HCT116 (cell line): ENCODE measurements around the gene TPK1. TPM values are rescaled to one million over a fixed set of nuclear protein-coding genes. Genes with fewer than 3 reads are reported as not detected.

Source experiments
- ATAC-seq: fragments of 200-7000 bp; cut with Tn5 transposase; 2 replicates; pipeline ENCODE4 v1.9.1; 2020; ENCODE audit warnings: mild to moderate bottlenecking, moderate library complexity
- BruUV-seq: library from RNA; stranded (reverse); fragments of 400-500 nt; replicated peaks from 2 replicates; lab custom pipeline; 2021; lab: Mats Ljungman, UMichigan
- CTCF ChIA-PET: fragments of 300-600 bp; sonication (Branson Sonifier 250); formaldehyde crosslinking; loops from one replicate; lab custom pipeline; 2021; ENCODE audit warnings: antibody characterized with exemption; lab: Charles Lee
- POLR2A ChIA-PET: fragments of 300-600, 350-600 bp; sonication (Branson Sonifier 250); formaldehyde crosslinking; loops from one replicate; lab custom pipeline; 2021; ENCODE audit warnings: antibody characterized with exemption; lab: Charles Lee
- RAD21 ChIA-PET, 2 experiments: fragments of 300-600 bp; sonication (Branson Sonifier 250); formaldehyde crosslinking; loops; one replicate each; lab custom pipeline; 2023; ENCODE audit warnings: low total read pairs in 2 of 2; ENCODE audit not compliant: uncharacterized antibody in 2 of 2, unreplicated experiment in 2 of 2, low non-redundant PET in 1 of 2; lab: Charles Lee
- DNase-seq: peaks from one replicate; pipeline ENCODE4 v3.0.0-alpha.2; 2010; ENCODE audit warnings: low read depth, low spot score
- H2AFZ ChIP-seq: fragments of 200-600 bp; shearing (Covaris generic), sonication (generic); 2 replicates; pipeline ENCODE4 v1.6.1; 2017; ENCODE audit warnings: low read depth, mixed run types, mixed read lengths, antibody characterized with exemption, low read length; ENCODE audit not compliant: poor library complexity, severe bottlenecking
- H3K27ac ChIP-seq: 2 replicates; pipeline ENCODE4 v1.5.1; 2012; ENCODE audit warnings: low read depth, low read length
- H3K27me3 ChIP-seq: fragments of 200-600 bp; sonication (generic); 2 replicates; pipeline ENCODE4 v1.6.1; 2016; ENCODE audit warnings: mixed run types, low read length, mixed read lengths; ENCODE audit not compliant: insufficient read depth
- H3K36me3 ChIP-seq, 2 experiments: fragments of 200-500 bp in 1 of 2; fragments of 200-600 bp in 1 of 2; sonication (Bioruptor generic) in 1 of 2; sonication (generic) in 1 of 2; 2 replicates each; pipeline versions ENCODE4 v1.5.1 to v1.6.1; 2014 to 2016; ENCODE audit warnings: low read length in 2 of 2, inconsistent platforms in 1 of 2, mixed read lengths in 1 of 2, mixed run types in 1 of 2; ENCODE audit not compliant: insufficient read depth in 2 of 2, control insufficient read depth in 1 of 2
- H3K4me1 ChIP-seq, 2 experiments: fragments of 200-600 bp in 1 of 2; sonication (generic) in 1 of 2; 2 replicates each; pipeline versions ENCODE4 v1.5.1 to v1.6.1; 2012 to 2017; ENCODE audit warnings: low read length in 2 of 2, inconsistent platforms in 1 of 2, mild to moderate bottlenecking in 1 of 2, mixed read lengths in 1 of 2, mixed run types in 1 of 2, moderate library complexity in 1 of 2; ENCODE audit not compliant: insufficient read depth in 2 of 2, control insufficient read depth in 1 of 2
- H3K4me2 ChIP-seq: fragments of 200-600 bp; sonication (generic); 2 replicates; pipeline ENCODE4 v1.6.1; 2017; ENCODE audit warnings: mixed run types, low read length, mixed read lengths
- H3K4me3 ChIP-seq, 2 experiments: fragments of 200-600 bp in 1 of 2; sonication (generic) in 1 of 2; replicated peaks in 1 of 2; 2 replicates each; pipeline ENCODE4 v1.5.1; 2011 to 2016; ENCODE audit warnings: low read length in 2 of 2, control low read depth in 1 of 2, low read depth in 1 of 2, mild to moderate bottlenecking in 1 of 2, mixed read lengths in 1 of 2, mixed run types in 1 of 2
- H3K79me2 ChIP-seq: fragments of 200-600 bp; sonication (generic); 2 replicates; pipeline ENCODE4 v1.6.1; 2017; ENCODE audit warnings: mild to moderate bottlenecking, mixed run types, low read length, moderate library complexity, mixed read lengths; ENCODE audit not compliant: insufficient read depth
- H3K9ac ChIP-seq: fragments of 200-600 bp; sonication (generic); 2 replicates; pipeline ENCODE4 v1.6.1; 2016; ENCODE audit warnings: low read length, mixed read lengths
- H3K9me2 ChIP-seq: fragments of 200-600 bp; sonication (generic), shearing (Covaris generic); 2 replicates; pipeline ENCODE4 v1.6.1; 2017; ENCODE audit warnings: mixed run types, mild to moderate bottlenecking, moderate library complexity; ENCODE audit not compliant: insufficient read depth
- H3K9me3 ChIP-seq, 2 experiments: fragments of 200-500 bp in 1 of 2; fragments of 200-600 bp in 1 of 2; sonication (Bioruptor generic) in 1 of 2; sonication (generic) in 1 of 2; 2 replicates each; pipeline ENCODE4 v1.6.1; 2014 to 2017; ENCODE audit warnings: low read length in 2 of 2, mixed read lengths in 2 of 2, inconsistent platforms in 1 of 2, low read depth in 1 of 2, mild to moderate bottlenecking in 1 of 2, mixed run types in 1 of 2, moderate library complexity in 1 of 2; ENCODE audit not compliant: control insufficient read depth in 1 of 2, insufficient read depth in 1 of 2
- H4K20me1 ChIP-seq: fragments of 200-600 bp; sonication (generic), shearing (Covaris generic); 2 replicates; pipeline ENCODE4 v1.6.1; 2017; ENCODE audit warnings: mixed run types, mild to moderate bottlenecking, moderate library complexity; ENCODE audit not compliant: insufficient read depth
- CBX3 ChIP-seq: IDR thresholded peaks from 2 replicates; pipeline ENCODE4 v1.6.1; 2012; ENCODE audit warnings: low read depth
- CEBPB ChIP-seq: IDR thresholded peaks from 2 replicates; pipeline ENCODE4 v1.6.1; 2012; ENCODE audit warnings: low read depth
- EGR1 ChIP-seq: IDR thresholded peaks from 2 replicates; pipeline ENCODE4 v1.6.1; 2012; ENCODE audit warnings: low read depth
- ELF1 ChIP-seq: IDR thresholded peaks from 2 replicates; pipeline ENCODE4 v1.6.1; 2012; ENCODE audit warnings: low read depth, borderline replicate concordance
- EZH2 ChIP-seq: fragments of 200-600 bp; sonication (generic); IDR thresholded peaks from 2 replicates; pipeline ENCODE4 v1.6.1; 2017; ENCODE audit warnings: antibody characterized with exemption, mixed run types
- FOSL1 ChIP-seq: IDR thresholded peaks from 2 replicates; pipeline ENCODE4 v1.6.1; 2012; ENCODE audit warnings: low read depth
- JUND ChIP-seq: IDR thresholded peaks from 2 replicates; pipeline ENCODE4 v1.6.1; 2012
- POLR2A ChIP-seq: IDR thresholded peaks from 2 replicates; pipeline ENCODE4 v1.7.0; 2011; ENCODE audit warnings: borderline replicate concordance; ENCODE audit not compliant: insufficient read depth, insufficient read length; ENCODE audit errors: extremely low read depth
- POLR2AphosphoS5 ChIP-seq: IDR thresholded peaks from 2 replicates; pipeline ENCODE4 v1.6.1; 2011; ENCODE audit warnings: mild to moderate bottlenecking, low read depth, low read length, moderate library complexity
- SIN3A ChIP-seq: IDR thresholded peaks from 2 replicates; pipeline ENCODE4 v1.6.1; 2012; ENCODE audit warnings: low read depth
- SP1 ChIP-seq: IDR thresholded peaks from 2 replicates; pipeline ENCODE4 v1.6.1; 2012; ENCODE audit warnings: low read depth
- SRF ChIP-seq: IDR thresholded peaks from 2 replicates; pipeline ENCODE4 v1.6.1; 2012; ENCODE audit warnings: low read depth
- ZFX ChIP-seq: fragments of 450-650 bp; IDR thresholded peaks from 2 replicates; pipeline ENCODE4 v1.6.1; 2017
- intact Hi-C: fragments of 100-400 bp; cut with micrococcal nuclease; formaldehyde crosslinking; loops from 2 replicates; pipeline ENCODE4 v1.10.0; 2022
- total RNA-seq: library from RNA; stranded (reverse); gene quantifications from one replicate; pipeline ENCODE4 v1.2.1, GENCODE V29; 2021; ENCODE audit not compliant: unreplicated experiment
- TF ChIP-seq, protein P1 (sequence below): IDR thresholded peaks from 2 replicates; pipeline ENCODE4 v1.6.1; 2012
- TF ChIP-seq, protein P2 (sequence below): IDR thresholded peaks from 2 replicates; pipeline ENCODE4 v1.6.1; 2012
- TF ChIP-seq, protein P3 (sequence below): IDR thresholded peaks from 2 replicates; pipeline ENCODE4 v1.6.1; 2011; ENCODE audit warnings: mild to moderate bottlenecking, low read length, moderate library complexity; ENCODE audit not compliant: insufficient replicate concordance; ENCODE audit errors: extremely low read depth

Gene TPK1
- total RNA-seq, 1 experiment from 2014 or later, result 5.4 TPM

GRCh38 chr7:144836545-144836842, 641 bp upstream of the TPK1 start:
- Histone ChIP-seq H4K20me1 (no peaks in the 10 kb centered on the region), H3K9me2 (no peaks in the 10 kb centered on the region), H3K9me3 (no peaks in the 10 kb centered on the region), H3K36me3 (no peaks in the 10 kb centered on the region), H3K79me2 (no peaks in the 10 kb centered on the region), H2AFZ (no peak overlapping the region), H3K27ac (peak overlapping the region; percentile 95), H3K4me3 (peak overlapping the region; percentile 76 to 85), H3K9ac (peak overlapping the region; percentile 66; the same call in 1 of the 2 replicates), H3K27me3 (no peaks in the 10 kb centered on the region), H3K4me1 (peaks cover 9 to 21% of the 10 kb centered on the region in 2 experiments; a peak in 3 of 4 replicates), H3K4me2 (peak overlapping the region; percentile 89)
- BruUV-seq, result no TSS peak
- intact Hi-C loops, result no loop called here
- POLR2A ChIA-PET, result interaction anchor here (1.1 to 1.3 kb wide), 2 partner anchors 15 to 24 kb away, joined by 3 read pairs; no protein-coding TSS in a partner anchor
- TF ChIP-seq JUND (no peak), EGR1 (no peak), CEBPB (no peak), CBX3 (no peak), POLR2A (no peak), ELF1 (no peak), FOSL1 (no peak), SP1 (no peak), SIN3A (no peak), SRF (no peak), ZFX (no peak), POLR2AphosphoS5 (no peak), EZH2 (no peak)
- TF ChIP-seq, protein P1, sequence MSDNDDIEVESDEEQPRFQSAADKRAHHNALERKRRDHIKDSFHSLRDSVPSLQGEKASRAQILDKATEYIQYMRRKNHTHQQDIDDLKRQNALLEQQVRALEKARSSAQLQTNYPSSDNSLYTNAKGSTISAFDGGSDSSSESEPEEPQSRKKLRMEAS, result no peak
- TF ChIP-seq, protein P2, sequence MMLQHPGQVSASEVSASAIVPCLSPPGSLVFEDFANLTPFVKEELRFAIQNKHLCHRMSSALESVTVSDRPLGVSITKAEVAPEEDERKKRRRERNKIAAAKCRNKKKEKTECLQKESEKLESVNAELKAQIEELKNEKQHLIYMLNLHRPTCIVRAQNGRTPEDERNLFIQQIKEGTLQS, result no peak
- TF ChIP-seq, protein P3, sequence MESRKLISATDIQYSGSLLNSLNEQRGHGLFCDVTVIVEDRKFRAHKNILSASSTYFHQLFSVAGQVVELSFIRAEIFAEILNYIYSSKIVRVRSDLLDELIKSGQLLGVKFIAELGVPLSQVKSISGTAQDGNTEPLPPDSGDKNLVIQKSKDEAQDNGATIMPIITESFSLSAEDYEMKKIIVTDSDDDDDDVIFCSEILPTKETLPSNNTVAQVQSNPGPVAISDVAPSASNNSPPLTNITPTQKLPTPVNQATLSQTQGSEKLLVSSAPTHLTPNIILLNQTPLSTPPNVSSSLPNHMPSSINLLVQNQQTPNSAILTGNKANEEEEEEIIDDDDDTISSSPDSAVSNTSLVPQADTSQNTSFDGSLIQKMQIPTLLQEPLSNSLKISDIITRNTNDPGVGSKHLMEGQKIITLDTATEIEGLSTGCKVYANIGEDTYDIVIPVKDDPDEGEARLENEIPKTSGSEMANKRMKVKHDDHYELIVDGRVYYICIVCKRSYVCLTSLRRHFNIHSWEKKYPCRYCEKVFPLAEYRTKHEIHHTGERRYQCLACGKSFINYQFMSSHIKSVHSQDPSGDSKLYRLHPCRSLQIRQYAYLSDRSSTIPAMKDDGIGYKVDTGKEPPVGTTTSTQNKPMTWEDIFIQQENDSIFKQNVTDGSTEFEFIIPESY, result no peak
- RAD21 ChIA-PET, result no interaction called here
- CTCF ChIA-PET, result no interaction called here
- ATAC-seq, result no peak
- no peak for DNase-seq
